C4-2B (cell line): ENCODE measurements around the gene FOXD2.

ENCODE experiments used
- H3K27ac ChIP-seq: fragments of 450-650 bp; 2 replicates; pipeline ENCODE4 v1.5.1; 2017
- ZFX ChIP-seq: fragments of 450-650 bp; IDR thresholded peaks from 2 replicates; pipeline ENCODE4 v1.6.1; 2017
- TF ChIP-seq, protein P1 (sequence below): fragments of 450-650 bp; conservative IDR thresholded peaks from 2 replicates; pipeline ENCODE4 v1.5.1; 2017; ENCODE audit warnings: mild to moderate bottlenecking

FOXD2 gene

DNA sequence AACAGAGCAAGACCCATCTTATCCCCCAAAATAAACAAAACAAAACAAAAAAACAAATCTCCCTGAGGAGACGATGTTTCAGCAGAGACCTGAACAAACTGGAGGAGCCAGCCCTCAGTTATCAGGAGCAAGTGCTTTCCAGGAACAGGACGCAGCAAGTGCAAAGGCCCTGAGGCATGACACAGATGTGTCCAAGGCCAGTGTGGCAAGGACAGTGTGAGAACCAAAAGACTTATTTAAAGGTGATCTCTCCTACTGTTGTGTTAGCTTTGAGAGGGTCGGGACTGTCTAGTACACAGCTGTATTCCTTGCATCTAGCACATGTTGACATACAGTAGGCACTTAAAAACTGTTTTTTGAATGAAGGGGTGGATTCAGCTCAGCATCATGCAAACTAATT, 48.0 kb downstream of the FOXD2 start:
- TF ChIP-seq, protein P1, sequence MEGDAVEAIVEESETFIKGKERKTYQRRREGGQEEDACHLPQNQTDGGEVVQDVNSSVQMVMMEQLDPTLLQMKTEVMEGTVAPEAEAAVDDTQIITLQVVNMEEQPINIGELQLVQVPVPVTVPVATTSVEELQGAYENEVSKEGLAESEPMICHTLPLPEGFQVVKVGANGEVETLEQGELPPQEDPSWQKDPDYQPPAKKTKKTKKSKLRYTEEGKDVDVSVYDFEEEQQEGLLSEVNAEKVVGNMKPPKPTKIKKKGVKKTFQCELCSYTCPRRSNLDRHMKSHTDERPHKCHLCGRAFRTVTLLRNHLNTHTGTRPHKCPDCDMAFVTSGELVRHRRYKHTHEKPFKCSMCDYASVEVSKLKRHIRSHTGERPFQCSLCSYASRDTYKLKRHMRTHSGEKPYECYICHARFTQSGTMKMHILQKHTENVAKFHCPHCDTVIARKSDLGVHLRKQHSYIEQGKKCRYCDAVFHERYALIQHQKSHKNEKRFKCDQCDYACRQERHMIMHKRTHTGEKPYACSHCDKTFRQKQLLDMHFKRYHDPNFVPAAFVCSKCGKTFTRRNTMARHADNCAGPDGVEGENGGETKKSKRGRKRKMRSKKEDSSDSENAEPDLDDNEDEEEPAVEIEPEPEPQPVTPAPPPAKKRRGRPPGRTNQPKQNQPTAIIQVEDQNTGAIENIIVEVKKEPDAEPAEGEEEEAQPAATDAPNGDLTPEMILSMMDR, result no peak
- no peak for TF ChIP-seq ZFX
- no peak overlapping the region for H3K27ac ChIP-seq

DNA sequence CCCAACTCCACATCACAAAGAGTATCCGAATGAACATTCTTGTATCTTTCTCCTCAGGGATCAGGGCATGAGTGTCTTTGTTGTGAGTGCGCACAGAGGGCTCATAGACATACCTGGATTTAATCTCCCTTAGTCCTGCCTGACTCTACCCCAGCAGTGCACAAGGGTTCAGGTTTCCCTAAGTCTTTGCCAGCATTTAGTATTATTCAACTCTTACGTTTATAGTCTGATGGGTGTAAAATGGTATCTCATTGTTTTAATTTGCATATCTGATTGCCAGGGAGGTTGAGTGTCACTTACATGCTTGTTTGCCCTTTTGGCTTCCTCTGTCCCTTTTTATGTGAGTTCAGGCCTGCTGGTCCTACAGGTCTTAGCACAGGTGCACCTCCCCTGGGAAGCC, 49.5 kb downstream of the FOXD2 start:
- TF ChIP-seq, protein P1, result no peak
- no peak for TF ChIP-seq ZFX
- no peak overlapping the region for H3K27ac ChIP-seq

DNA sequence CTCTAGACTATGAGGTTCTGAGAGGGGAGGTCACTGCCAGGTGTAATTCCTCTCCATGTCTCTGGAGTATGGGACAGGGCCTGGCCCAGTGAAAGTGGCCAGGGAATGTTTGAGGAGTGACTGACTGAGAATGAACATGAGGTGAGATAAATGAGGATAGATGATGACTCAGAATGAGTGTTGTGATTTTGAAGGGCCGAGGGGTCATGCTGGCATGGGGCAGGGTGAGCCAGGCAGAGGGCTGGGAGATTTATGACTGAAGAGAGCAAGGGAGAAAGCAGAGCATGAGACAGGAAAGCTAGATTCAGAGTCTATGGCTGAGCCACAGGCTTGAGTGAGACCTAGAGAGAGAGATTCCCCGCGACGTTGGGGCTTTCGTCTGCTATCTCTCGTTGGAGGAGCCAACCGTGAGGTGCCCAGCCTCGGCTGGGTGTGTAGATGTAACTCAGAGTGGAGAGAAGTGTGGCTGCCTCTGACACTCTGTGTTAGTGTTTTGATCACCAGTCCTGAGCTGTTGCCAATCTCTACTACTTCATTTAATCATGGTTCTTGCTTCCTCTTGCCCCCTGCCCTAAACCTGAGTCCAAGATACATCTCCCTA, 50.1 kb downstream of the FOXD2 start:
- H3K27ac ChIP-seq, result no peak overlapping the region
- no peak for TF ChIP-seq ZFX
- TF ChIP-seq, protein P1, result no peak
